ENCODE results near the gene CCNT1.
"Not testable (repeated sequence)": the region's sequence is repeated elsewhere in the genome, so short reads cannot be mapped to it uniquely, and the experiment has no call there.

Gene CCNT1

GRCh38 chr12:48683534-48683933 lies 33.0 kb downstream of the CCNT1 start:
- H3K36me3 ChIP-seq (replicated peaks; ENCODE audit: insufficient read depth, low read length) = peaks cover 14% of the 10 kb centered on the region; the same call in 1 of the 2 replicates
- H2AFZ ChIP-seq (ENCODE audit: low read length) = no peak overlapping the region
- H3K4me2 ChIP-seq (ENCODE audit: low read depth, low read length) = no peak overlapping the region
- no peak for TF ChIP-seq EZH2 (optimal IDR thresholded peaks at IDR 0.05; ENCODE audit: low read depth, low read length)
- TF ChIP-seq, protein P1, sequence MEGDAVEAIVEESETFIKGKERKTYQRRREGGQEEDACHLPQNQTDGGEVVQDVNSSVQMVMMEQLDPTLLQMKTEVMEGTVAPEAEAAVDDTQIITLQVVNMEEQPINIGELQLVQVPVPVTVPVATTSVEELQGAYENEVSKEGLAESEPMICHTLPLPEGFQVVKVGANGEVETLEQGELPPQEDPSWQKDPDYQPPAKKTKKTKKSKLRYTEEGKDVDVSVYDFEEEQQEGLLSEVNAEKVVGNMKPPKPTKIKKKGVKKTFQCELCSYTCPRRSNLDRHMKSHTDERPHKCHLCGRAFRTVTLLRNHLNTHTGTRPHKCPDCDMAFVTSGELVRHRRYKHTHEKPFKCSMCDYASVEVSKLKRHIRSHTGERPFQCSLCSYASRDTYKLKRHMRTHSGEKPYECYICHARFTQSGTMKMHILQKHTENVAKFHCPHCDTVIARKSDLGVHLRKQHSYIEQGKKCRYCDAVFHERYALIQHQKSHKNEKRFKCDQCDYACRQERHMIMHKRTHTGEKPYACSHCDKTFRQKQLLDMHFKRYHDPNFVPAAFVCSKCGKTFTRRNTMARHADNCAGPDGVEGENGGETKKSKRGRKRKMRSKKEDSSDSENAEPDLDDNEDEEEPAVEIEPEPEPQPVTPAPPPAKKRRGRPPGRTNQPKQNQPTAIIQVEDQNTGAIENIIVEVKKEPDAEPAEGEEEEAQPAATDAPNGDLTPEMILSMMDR (IDR thresholded peaks at IDR 0.05; ENCODE audit: low read length) = no peak
- TF ChIP-seq EZH2phosphoT487 (IDR thresholded peaks at IDR 0.05; ENCODE audit: low read length) = no peak
- H3K79me2 ChIP-seq (ENCODE audit: low read length) = peaks cover 35% of the 10 kb centered on the region
- peaks cover 21% of the 10 kb centered on the region for H3K4me1 ChIP-seq (ENCODE audit: low read length)
- no peak for DNase-seq
- no peaks in the 10 kb centered on the region for H4K20me1 ChIP-seq (ENCODE audit: insufficient read depth, low read length)
- no peaks in the 10 kb centered on the region for H3K9me2 ChIP-seq (replicated peaks; ENCODE audit: insufficient read depth, low read length)
- no peaks in the 10 kb centered on the region for H3K9me3 ChIP-seq (replicated peaks; ENCODE audit: insufficient read depth, low read length)
- H3K27ac ChIP-seq (ENCODE audit: low read length) = no peak overlapping the region
- no peaks in the 10 kb centered on the region for H3F3A ChIP-seq (ENCODE audit: insufficient read depth, low read length)
- H3K4me3 ChIP-seq (ENCODE audit: low read length) = no peak overlapping the region
- H3K9ac ChIP-seq (ENCODE audit: low read length) = no peak overlapping the region
- H3K27me3 ChIP-seq (replicated peaks; ENCODE audit: insufficient read depth, low read length) = no peaks in the 10 kb centered on the region

GRCh38 chr12:48682927-48683326 lies 33.6 kb downstream of the CCNT1 start:
- peaks cover 21% of the 10 kb centered on the region for H3K4me1 ChIP-seq (ENCODE audit: low read length)
- no peaks in the 10 kb centered on the region for H3K9me2 ChIP-seq (replicated peaks; ENCODE audit: insufficient read depth, low read length)
- peak overlapping the region; percentile 47; the same call in 1 of the 2 replicates for H3K4me2 ChIP-seq (ENCODE audit: low read depth, low read length)
- no peak for TF ChIP-seq EZH2phosphoT487 (IDR thresholded peaks at IDR 0.05; ENCODE audit: low read length)
- TF ChIP-seq EZH2 (optimal IDR thresholded peaks at IDR 0.05; ENCODE audit: low read depth, low read length) = no peak
- TF ChIP-seq, protein P1 (IDR thresholded peaks at IDR 0.05; ENCODE audit: low read length) = no peak
- H3K9me3 ChIP-seq (replicated peaks; ENCODE audit: insufficient read depth, low read length) = no peaks in the 10 kb centered on the region
- peak overlapping the region; percentile 69 for H3K4me3 ChIP-seq (ENCODE audit: low read length)
- peaks cover 41% of the 10 kb centered on the region for H3K79me2 ChIP-seq (ENCODE audit: low read length)
- H4K20me1 ChIP-seq (ENCODE audit: insufficient read depth, low read length) = 0 out of 2 replicates have a peak, but pooled peaks cover 4% of the 10 kb centered on the region
- H3K9ac ChIP-seq (ENCODE audit: low read length) = no peak overlapping the region; the same call in 1 of the 2 replicates
- no peak for DNase-seq
- H3K27ac ChIP-seq (ENCODE audit: low read length) = no peak overlapping the region
- H3K36me3 ChIP-seq (replicated peaks; ENCODE audit: insufficient read depth, low read length) = peaks cover 14% of the 10 kb centered on the region; the same call in 1 of the 2 replicates
- H3F3A ChIP-seq (ENCODE audit: insufficient read depth, low read length) = no peaks in the 10 kb centered on the region
- no peaks in the 10 kb centered on the region for H3K27me3 ChIP-seq (replicated peaks; ENCODE audit: insufficient read depth, low read length)
- 0 out of 2 replicates have a peak overlapping the region, but pooled peaks have one; percentile 38 for H2AFZ ChIP-seq (ENCODE audit: low read length)

DNA sequence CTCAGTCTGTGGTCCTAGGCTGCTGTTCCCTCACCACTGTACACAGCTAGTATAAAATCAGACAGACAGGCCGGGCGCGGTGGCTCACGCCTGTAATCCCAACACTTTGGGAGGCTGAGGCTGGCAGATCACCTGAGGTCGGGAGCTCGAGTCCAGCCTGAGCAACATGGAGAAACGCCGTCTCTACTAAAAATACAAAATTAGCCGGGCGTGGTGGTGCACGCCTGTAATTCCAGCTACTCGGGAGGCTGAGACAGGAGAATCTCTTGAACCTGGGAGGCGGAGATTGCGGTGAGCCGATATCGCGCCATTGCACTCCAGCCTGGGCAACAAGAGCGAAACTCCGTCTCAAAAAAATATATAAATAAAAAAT lies 34.0 kb downstream of the CCNT1 start:
- peak overlapping the region; percentile 47; the same call in 1 of the 2 replicates for H3K4me2 ChIP-seq (ENCODE audit: low read depth, low read length)
- peaks cover 14% of the 10 kb centered on the region; the same call in 1 of the 2 replicates for H3K36me3 ChIP-seq (replicated peaks; ENCODE audit: insufficient read depth, low read length)
- H3K4me3 ChIP-seq (ENCODE audit: low read length) = peak overlapping the region; percentile 69
- H3K79me2 ChIP-seq (ENCODE audit: low read length) = peaks cover 45% of the 10 kb centered on the region
- H3K9ac ChIP-seq (ENCODE audit: low read length) = peak overlapping the region; percentile 50; the same call in 1 of the 2 replicates
- H2AFZ ChIP-seq (ENCODE audit: low read length) = peak overlapping the region; percentile 68; the same call in 1 of the 2 replicates
- H3K27ac ChIP-seq (ENCODE audit: low read length); H4K20me1 ChIP-seq (ENCODE audit: insufficient read depth, low read length); H3K9me2 ChIP-seq (replicated peaks; ENCODE audit: insufficient read depth, low read length); H3K9me3 ChIP-seq (replicated peaks; ENCODE audit: insufficient read depth, low read length); H3F3A ChIP-seq (ENCODE audit: insufficient read depth, low read length); DNase-seq; H3K27me3 ChIP-seq (replicated peaks; ENCODE audit: insufficient read depth, low read length): not testable (repeated sequence)
- H3K4me1 ChIP-seq (ENCODE audit: low read length) = peaks cover 21% of the 10 kb centered on the region

Measured in MM.1S (cell line).